Prostate gland (tissue), 2 donors: Measurements from ENCODE around the gene IL20RB.

Source experiments
- POLR2A ChIP-seq: fragments of 450-650 bp; IDR thresholded peaks from one replicate; pipeline ENCODE4 v1.6.1; 2016; ENCODE audit warnings: antibody characterized with exemption, mild to moderate bottlenecking
- POLR2AphosphoS5 ChIP-seq: sonication (generic); formaldehyde crosslinking; IDR thresholded peaks from one replicate; pipeline ENCODE4 v1.6.1; 2017; ENCODE audit warnings: antibody characterized with exemption
- TF ChIP-seq, protein P1 (sequence below), 4 experiments: fragments of 200-600 bp in 2 of 4; fragments of 450-650 bp in 2 of 4; sonication (generic) in 2 of 4; IDR thresholded peaks; 1 replicate in 3 of 4; 2 replicates in 1 of 4; pipeline ENCODE4 v1.5.1; 2016 to 2019; ENCODE audit warnings: antibody characterized with exemption in 4 of 4, mild to moderate bottlenecking in 2 of 4, moderate library complexity in 2 of 4

DNA sequence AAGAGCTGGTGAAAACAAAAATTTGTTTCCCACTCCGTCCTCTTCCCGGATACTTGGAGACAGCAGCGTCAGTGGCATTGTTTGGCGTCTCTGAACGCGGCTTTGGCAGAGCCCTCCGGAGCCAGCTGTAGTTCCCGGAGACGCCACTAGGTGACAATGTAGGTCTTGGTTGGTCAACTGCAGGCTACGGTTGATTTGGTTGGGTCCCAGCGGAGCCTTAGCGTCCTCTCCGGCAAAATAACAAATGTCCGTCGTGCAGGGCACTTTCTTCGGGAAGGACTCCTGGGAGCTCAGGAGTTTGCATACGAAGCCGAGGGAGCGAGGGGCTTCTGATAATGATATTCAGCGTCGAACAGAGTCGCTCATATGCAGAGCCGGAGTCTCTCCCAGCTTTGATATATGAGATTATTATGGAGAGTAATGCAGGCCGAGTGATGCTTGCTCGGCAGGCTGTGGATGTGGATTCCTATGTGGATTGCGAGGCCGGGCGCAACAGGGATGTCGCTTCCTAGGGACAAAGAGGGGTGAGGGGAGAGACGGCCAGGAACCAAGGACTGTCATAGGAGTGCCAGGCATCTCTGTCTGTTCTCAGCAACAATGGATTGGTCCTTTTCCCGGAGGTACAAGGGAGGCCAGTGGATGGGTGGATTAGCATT is 74.8 kb downstream of the IL20RB start:
- TF ChIP-seq, protein P1, sequence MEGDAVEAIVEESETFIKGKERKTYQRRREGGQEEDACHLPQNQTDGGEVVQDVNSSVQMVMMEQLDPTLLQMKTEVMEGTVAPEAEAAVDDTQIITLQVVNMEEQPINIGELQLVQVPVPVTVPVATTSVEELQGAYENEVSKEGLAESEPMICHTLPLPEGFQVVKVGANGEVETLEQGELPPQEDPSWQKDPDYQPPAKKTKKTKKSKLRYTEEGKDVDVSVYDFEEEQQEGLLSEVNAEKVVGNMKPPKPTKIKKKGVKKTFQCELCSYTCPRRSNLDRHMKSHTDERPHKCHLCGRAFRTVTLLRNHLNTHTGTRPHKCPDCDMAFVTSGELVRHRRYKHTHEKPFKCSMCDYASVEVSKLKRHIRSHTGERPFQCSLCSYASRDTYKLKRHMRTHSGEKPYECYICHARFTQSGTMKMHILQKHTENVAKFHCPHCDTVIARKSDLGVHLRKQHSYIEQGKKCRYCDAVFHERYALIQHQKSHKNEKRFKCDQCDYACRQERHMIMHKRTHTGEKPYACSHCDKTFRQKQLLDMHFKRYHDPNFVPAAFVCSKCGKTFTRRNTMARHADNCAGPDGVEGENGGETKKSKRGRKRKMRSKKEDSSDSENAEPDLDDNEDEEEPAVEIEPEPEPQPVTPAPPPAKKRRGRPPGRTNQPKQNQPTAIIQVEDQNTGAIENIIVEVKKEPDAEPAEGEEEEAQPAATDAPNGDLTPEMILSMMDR (IDR thresholded peaks at IDR 0.05): peak; percentile 73 to 87 (median 80)
- no peak for TF ChIP-seq POLR2A
- no peak for TF ChIP-seq POLR2AphosphoS5
